HK-2 (cell line): ENCODE data around the gene SNX7.
A peak's percentile ranks its signal among the peaks of the same experiment; 100 is the strongest.

Experiments
- DNase-seq: peaks from one replicate; pipeline ENCODE4 v3.0.0-alpha.2; 2018; ENCODE audit not compliant: unreplicated experiment

Gene SNX7

GRCh38 chr1:98766255-98766654 lies 104.7 kb downstream of the SNX7 start:
- DNase-seq, result no peak

DNA sequence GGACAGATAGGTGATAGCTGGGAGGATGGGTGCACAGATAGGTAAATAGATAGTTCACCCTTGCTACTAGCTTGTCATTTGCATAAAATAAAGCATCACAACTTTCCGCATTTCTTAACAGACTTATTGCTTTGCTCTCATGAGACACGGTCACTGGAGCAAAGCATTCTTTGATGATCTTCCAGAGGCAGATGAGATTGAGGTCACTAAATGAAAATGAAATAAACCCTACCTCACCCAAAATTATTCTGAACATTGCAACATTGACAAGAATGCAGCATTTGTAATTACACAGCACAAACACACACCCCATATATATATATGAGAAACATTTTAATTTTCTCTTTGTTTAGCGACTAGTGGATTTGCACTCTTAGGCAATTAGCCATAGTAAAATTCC lies 107.6 kb downstream of the SNX7 start:
- DNase-seq, result no peak

DNA sequence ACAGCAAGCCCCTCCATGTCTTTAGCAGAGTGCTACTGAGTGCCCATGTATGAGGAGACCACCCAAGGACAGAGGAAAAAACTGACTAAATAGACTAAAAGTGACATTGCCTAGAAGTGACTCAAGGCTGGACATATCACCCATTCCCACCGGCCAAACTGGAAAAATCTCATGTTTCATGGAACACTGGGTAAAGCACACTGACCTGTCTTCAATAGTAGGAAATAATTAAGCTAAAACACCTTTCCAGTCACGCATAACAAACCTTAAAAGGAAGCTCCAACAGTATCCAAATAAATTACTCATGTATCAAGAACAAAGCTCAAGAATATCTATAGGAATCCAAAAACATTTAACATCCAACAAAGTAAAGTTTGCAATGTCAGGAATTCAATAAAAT lies 120.4 kb downstream of the SNX7 start:
- peak; percentile 5 for DNase-seq

DNA sequence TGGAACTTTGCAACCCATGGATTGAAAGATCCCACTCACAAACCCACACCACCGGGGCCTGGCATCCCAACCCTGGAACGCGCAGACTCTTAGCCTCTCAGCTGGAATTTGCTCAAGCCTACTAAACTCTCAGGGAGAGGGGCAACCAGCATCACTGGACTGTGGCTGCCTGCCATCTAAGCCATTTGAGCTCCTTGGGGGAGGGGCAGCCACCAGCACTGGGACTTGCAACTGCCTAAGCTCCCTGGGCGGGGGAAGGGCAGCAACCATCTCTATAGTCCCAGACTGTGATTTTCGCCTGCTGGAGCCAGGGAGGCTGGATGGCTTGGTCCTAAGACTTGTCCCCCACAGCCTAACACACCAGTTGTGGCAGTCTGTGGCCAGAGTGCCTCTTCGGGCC lies 122.3 kb downstream of the SNX7 start:
- no peak for DNase-seq

DNA sequence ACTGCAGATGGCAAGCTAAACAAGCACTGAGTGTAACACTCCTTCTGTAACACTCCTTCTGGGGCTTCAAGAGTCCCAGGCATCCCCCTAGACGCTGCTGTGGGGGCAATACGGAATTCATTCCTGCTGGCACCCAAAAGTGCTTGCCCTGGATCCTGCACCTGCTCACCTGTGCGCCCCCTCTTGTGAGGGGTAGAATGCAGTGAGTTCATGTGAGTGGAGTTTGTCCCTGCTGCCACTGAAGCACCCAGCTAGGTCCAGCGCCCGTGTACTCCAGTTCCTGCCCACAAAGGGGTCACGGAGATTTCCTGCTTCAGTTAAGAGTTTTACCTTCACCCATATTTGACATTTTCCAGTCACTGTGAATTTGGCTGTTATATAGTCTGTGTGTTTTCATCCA lies 130.0 kb downstream of the SNX7 start:
- DNase-seq, result no peak

DNA sequence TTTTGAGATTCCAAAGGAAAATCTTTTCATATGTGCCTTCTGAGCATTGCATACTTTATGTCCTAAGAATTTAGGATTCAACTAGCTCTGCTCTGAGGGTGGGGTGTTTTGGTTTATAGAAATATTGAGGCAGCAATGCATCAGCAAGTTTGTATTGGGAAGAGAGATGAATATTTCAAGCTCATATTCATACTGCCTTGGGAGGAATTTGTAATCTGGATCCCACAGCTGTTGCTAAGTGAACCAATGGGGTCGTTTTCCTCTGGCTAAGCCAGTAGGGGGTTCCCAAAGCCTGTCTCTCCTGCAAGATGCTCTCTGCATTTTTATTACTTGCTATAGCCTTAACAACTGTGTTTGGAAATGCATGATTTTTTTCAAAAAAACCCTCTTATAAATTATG lies 130.6 kb downstream of the SNX7 start:
- no peak for DNase-seq

DNA sequence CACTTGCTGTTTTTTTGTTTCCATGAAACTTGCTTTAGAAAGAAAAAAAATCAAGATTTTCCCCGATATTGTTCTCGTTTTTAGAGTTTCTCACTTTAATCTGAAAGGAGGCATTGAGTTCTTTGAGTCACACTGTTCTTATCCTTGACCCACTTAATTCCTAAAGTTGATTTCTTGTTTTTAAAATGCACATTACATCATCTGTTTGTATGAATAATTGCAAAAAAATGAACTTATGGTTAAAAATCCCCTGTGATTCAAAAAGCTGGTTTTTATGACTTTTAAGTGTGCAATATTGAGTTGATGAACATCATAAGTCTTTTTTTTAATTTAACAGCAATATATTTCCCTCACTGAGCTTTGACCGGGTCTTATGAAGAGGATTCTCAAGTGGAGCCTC lies 131.6 kb downstream of the SNX7 start:
- DNase-seq, result no peak

GRCh38 chr1:98794196-98794886 lies 132.8 kb downstream of the SNX7 start:
- DNase-seq, result peak; percentile 22

GRCh38 chr1:98796049-98796448 lies 134.5 kb downstream of the SNX7 start:
- DNase-seq, result no peak

GRCh38 chr1:98797506-98797905 lies 136.0 kb downstream of the SNX7 start:
- DNase-seq, result no peak
